ENCODE results near the gene XKR7. TPM values are rescaled to one million over a fixed set of nuclear protein-coding genes. Genes with fewer than 3 reads are reported as not detected.
A peak's percentile ranks its signal among the peaks of the same experiment; 100 is the strongest.

Gene XKR7
- polyA plus RNA-seq, 4 donors, result 0.21 to 0.37 TPM; not detected in 2

DNA sequence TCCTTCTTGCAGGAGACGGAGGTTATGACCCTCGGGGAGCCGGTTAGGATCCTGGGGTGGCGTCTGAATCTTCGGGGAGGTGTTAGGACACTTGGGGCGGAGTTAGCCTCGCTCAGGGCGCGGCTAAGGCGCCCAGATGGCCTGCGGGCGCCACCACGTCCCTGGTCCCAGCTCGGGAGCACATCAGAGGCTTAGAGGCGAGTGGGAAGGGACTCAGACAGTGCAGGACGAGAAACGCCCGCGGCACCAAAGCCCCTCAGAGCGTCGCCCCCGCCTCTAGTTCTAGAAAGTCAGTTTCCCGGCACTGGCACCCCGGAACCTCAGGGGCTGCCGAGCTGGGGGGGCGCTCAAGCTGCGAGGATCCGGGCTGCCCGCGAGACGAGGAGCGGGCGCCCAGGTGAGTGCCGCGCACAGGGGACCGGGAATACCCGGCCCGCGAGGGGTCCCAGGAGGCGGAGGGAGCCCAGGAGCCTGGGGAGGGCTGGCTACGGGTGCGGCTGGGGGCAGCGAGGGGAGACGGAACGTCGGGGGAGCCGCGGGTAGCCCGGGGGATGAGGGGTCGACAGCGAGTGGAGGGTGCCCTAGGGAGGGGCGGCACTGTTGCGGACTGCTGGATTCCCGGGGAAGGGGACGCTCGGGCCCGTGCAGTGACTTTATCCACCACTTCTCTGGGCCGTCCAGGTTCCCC, 84.3 kb downstream of the XKR7 start, which contains the start of gene HCK:
HCK (plus strand) TSS at position 153 of the 688 bp plus-strand sequence.
- H3K36me3 ChIP-seq (ENCODE audit: control insufficient read depth in 3 of 3, insufficient read depth in 2 of 3, low read depth in 1 of 3, low read length in 3 of 3), result no peaks in the 10 kb centered on the region
- peak within 1 kb of the TSS; percentile 13 to 48 (median 19) for H3K4me3 ChIP-seq (ENCODE audit: low read depth in 1 of 3, low read length in 3 of 3)
- FAIRE-seq (no peak), DNase-seq (peak in 1 of 2 donors; percentile 26)
- H3K27me3 ChIP-seq (ENCODE audit: control insufficient read depth in 3 of 3, insufficient read depth in 3 of 3, low read length in 3 of 3), result peaks cover 0 to 43% (median 13%) of the 10 kb centered on the region in 3 donors
- 1 to 3% (median 3%) methylated on average over 49 to 58 of the region's 58 CpGs for WGBS, 3 donors
- peak within 1 kb of the TSS in 1 of 3 donors; percentile 64 for H3K27ac ChIP-seq (ENCODE audit: low read depth in 1 of 3, low read length in 2 of 3)
- H3K4me1 ChIP-seq (ENCODE audit: control insufficient read depth in 3 of 3, insufficient read depth in 2 of 3, low read depth in 1 of 3, low read length in 2 of 3), result no peaks in the 10 kb centered on the region
- no peaks in the 10 kb centered on the region for H3K9me3 ChIP-seq (ENCODE audit: control insufficient read depth in 2 of 2, insufficient read depth in 1 of 2, low read depth in 1 of 2, low read length in 1 of 2)

DNA sequence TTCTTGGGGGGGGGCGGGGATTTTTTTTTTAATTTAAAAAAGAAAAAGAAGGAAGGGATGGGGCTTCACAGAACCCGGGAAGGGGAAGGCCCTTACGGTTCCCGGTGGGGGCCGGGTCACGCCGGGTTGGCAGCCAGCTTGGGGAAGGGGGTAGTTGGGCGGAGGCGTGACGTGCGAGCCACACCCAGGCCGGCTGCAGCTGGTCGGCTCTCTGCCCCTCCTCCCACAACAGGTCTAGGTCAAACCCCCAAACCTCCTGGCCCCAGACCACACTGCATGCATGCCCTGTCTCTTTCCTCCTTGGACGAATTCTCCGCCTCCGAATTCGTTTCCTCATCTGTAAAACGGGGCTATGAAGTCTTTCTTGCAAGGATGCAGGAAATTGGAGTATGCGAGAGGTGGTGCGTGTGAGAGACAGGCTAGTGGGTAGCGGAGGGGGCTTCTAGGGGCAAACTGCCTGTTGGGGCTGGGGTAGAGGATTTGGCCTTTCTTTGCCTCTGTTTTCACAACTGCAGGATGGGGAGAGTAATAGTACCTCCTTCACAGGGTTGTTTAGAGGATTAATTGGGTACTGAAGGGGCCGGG, 84.9 kb downstream of the XKR7 start:
- Histone ChIP-seq H3K4me3 (ENCODE audit: low read depth in 1 of 3, low read length in 3 of 3) (peak overlapping the region in 2 of 3 donors; percentile 13 to 19), H3K4me1 (ENCODE audit: control insufficient read depth in 3 of 3, insufficient read depth in 2 of 3, low read depth in 1 of 3, low read length in 2 of 3) (no peaks in the 10 kb centered on the region), H3K9me3 (ENCODE audit: control insufficient read depth in 2 of 2, insufficient read depth in 1 of 2, low read depth in 1 of 2, low read length in 1 of 2) (no peaks in the 10 kb centered on the region), H3K36me3 (ENCODE audit: control insufficient read depth in 3 of 3, insufficient read depth in 2 of 3, low read depth in 1 of 3, low read length in 3 of 3) (no peaks in the 10 kb centered on the region), H3K27me3 (ENCODE audit: control insufficient read depth in 3 of 3, insufficient read depth in 3 of 3, low read length in 3 of 3) (peaks cover 0 to 43% (median 15%) of the 10 kb centered on the region in 3 donors), H3K27ac (ENCODE audit: low read depth in 1 of 3, low read length in 2 of 3) (peak overlapping the region in 1 of 3 donors; percentile 64)
- 15 to 23% (median 17%) methylated on average over 21 of the region's 22 CpGs for WGBS, 3 donors
- FAIRE-seq (no peak), DNase-seq (peak in 1 of 2 donors; percentile 5)

Other genes with a start within 250 kb of the XKR7 start
- gene BCL2L1, start 245.3 kb upstream of the XKR7 start, polyA plus RNA-seq, result 100 to 1,000 TPM in 1 of 4 donors, 10 to 100 TPM in 3; 52.6 to 160 (median 86.3) TPM
- 10 to 100 TPM in 2 of 4 donors, 1 to 10 TPM in 1, under 1 TPM in 1; 0.81 to 27.8 (median 12.1) TPM for gene TPX2, start 228.9 kb upstream of the XKR7 start, polyA plus RNA-seq
- under 1 TPM in 3 of 4 donors, not detected in 1; 0.27 to 0.30 (median 0.28) TPM for gene MYLK2, start 148.8 kb upstream of the XKR7 start, polyA plus RNA-seq
- 1 to 10 TPM in 2 of 4 donors, not detected in 2; 1.0 to 1.2 TPM for gene FOXS1, start 122.5 kb upstream of the XKR7 start, polyA plus RNA-seq
- 10 to 100 TPM in 1 of 4 donors, 1 to 10 TPM in 2, not detected in 1; 1.4 to 10.2 (median 2.9) TPM for gene DUSP15, start 97.6 kb upstream of the XKR7 start, polyA plus RNA-seq
- gene TTLL9, start 97.5 kb upstream of the XKR7 start, polyA plus RNA-seq, result under 1 TPM in 2 of 4 donors, not detected in 2; 0.07 to 0.38 TPM
- gene PDRG1, start 16.1 kb upstream of the XKR7 start, polyA plus RNA-seq, result 10 to 100 TPM; 14.2 to 18.3 (median 15.7) TPM
- 1 to 10 TPM in 3 of 4 donors, under 1 TPM in 1; 0.22 to 7.5 (median 1.5) TPM for gene CCM2L, start 42.3 kb downstream of the XKR7 start, polyA plus RNA-seq
- gene HCK, start 84.1 kb downstream of the XKR7 start, polyA plus RNA-seq, result 10 to 100 TPM; 10.1 to 34.0 (median 11.0) TPM
- gene TM9SF4, start 141.6 kb downstream of the XKR7 start, polyA plus RNA-seq, result 10 to 100 TPM; 10.5 to 85.8 (median 20.2) TPM
- gene PLAGL2, start 239.6 kb downstream of the XKR7 start, polyA plus RNA-seq, result 100 to 1,000 TPM in 1 of 4 donors, 10 to 100 TPM in 1, 1 to 10 TPM in 2; 3.2 to 129 (median 8.6) TPM
- gene POFUT1, start 239.7 kb downstream of the XKR7 start, polyA plus RNA-seq, result 100 to 1,000 TPM in 1 of 4 donors, 10 to 100 TPM in 3; 11.1 to 147 (median 21.0) TPM

Data from small intestine (tissue), 7 donors.